AML-193 (cell line): ENCODE results near the gene FPR2.
"Not testable (repeated sequence)": the region's sequence is repeated elsewhere in the genome, so short reads cannot be mapped to it uniquely, and the experiment has no call there.

Experiments used
- DNase-seq, 2 experiments: peaks; one replicate each; lab custom pipeline; 2025; lab: John Stamatoyannopoulos, UW

Gene FPR2, protein sequence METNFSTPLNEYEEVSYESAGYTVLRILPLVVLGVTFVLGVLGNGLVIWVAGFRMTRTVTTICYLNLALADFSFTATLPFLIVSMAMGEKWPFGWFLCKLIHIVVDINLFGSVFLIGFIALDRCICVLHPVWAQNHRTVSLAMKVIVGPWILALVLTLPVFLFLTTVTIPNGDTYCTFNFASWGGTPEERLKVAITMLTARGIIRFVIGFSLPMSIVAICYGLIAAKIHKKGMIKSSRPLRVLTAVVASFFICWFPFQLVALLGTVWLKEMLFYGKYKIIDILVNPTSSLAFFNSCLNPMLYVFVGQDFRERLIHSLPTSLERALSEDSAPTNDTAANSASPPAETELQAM

DNA sequence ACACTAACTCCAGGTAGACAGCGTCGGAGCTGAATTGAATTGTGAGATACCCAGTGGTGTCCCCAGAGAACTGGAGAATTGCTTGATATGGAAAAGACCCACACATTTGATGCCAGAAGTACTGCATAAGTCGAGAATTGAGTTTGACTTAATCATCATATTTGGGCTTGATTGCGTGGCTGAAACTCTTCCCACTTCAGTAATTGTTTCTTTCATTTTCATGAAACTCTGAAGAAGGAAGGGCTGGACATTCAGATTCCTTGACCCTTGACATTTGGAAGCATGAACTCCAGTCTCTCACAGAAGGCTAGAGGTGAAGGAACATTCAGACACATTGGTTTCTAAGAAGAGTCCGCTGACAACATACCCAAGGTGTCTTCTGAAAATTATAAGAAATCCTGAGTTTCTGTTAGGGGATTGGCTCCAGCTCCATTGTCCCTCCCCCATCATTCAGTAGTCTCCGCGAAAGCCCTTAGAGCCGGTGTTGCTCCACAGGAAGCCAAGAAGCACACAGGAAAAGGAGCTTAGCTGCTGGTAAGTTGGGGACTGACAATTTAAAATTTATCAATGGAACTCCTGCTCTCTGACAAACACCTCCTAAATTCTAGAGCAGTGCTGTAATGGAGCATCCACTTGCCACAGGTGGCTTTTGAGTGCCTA is at the start of gene FPR2:
FPR2 (plus strand) TSS at position 484 of the 660 bp plus-strand sequence. CDS start 7,479 bp downstream, outside the sequence.
- DNase-seq, result peak; percentile 80 to 86

DNA sequence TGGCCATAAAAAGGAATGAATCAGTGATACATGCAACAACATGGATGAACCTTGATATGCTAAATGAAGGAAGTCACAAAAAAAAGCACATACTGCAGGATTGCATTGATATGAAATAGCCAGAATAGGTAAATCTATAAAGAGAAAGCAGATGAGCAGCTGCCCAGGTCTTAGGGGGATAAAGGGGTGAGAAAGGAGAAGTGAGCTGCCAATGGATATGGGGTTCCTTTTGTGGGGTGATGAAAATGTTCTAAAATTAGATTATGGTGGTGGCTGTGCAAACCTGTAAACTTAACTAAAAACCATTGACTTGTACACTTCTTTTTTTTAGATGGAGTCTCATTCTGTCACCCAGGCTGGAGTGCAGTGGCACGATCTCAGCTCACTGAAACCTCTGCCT is 49.3 kb upstream of the FPR2 start:
- no peak for DNase-seq

DNA sequence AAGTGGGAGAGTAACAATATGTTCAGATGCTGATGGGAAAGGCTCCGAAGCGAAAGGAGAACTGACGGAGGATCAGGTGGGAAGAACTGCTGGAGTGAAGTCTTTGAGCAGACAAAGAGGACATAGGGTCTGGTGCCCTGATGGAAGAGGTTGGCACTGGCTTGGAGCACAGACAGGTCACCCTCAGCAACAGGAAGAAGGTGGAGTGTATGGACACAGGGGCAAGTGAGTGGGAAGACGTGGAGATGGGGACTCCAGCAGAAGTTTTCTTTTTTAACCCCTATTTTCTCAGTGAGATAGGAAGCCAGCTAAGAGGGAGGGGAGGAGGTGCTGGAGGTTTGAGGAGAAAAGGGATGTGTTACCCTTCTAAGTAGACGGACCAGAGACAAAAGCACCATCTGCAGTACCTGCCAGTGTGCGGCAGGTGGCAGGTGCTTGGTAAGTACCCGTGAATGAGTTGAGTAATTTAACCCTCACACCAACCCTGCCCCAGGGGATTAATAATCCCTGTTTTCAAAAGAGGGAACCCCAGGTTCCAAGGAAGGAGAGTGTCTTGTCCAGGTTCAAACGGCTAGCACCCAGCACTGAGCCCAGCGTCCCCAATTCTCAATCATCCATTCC is 48.4 kb upstream of the FPR2 start:
- peak; percentile 1 to 12 for DNase-seq

DNA sequence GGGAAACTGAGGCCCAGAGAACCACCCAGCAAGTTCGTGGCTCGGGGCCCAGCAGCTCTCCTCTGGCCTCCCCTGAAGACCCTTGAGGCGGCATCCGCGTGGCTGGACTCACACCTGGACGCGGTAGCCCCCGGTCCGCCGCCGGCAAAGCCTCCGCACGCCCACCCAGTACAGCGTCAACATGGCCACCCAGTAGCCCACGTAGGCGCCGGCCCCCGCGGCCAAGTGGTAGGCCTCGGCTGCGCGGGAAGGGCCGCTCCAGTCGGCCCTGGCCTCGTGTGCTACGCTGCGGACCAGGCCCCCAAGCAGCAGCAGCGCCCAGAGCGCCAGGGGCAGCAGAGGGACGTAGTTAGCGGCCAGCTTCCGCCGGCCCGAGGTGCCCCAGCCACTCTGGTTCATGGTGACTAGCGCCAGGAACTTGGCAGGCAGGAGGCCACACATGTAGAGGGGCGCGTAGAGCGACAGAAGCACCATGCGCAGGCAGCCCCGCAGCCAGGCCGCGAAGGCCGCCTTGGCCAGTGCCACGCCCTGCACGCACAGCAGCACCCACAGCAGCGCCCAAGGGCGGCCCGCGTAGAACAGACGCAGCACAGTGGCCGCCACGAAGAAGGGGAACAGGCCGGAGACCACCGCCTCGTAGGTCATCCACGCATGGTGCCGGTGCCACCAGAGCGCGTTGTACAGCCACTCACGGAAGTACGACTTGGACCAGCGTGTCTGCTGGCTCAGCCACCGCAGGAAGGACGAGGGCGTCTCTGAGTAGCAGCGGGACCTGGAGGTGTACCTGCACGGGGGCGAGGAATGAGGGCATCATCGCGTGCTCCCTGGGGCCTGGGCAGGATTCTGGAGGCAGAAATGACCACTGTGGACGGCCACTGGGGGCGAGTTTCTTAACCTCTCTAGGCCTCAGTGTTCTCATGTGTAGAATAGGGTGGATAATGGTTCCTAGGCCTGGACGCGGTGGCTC is 47.4 kb upstream of the FPR2 start:
- no peak for DNase-seq

DNA sequence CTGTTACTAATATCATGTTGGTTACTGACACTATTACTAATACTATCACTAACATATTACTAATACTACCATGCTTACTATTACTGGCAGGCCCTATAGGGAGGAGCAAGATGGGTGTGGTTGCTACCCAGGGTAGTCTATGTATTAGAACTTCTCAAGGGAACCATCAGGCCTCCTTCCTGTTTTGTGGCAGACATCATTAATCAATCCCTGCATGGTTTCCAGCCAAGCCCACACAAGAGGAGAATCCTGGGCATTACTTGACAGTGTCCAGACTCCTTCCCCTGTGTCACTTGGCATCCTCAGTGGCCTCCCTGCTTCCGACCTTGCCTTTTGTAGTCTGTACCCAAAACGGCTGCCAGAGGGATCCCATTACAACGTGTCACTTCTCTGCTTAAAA is 46.1 kb upstream of the FPR2 start:
- DNase-seq, result peak in 1 of 2 experiments; percentile 16

DNA sequence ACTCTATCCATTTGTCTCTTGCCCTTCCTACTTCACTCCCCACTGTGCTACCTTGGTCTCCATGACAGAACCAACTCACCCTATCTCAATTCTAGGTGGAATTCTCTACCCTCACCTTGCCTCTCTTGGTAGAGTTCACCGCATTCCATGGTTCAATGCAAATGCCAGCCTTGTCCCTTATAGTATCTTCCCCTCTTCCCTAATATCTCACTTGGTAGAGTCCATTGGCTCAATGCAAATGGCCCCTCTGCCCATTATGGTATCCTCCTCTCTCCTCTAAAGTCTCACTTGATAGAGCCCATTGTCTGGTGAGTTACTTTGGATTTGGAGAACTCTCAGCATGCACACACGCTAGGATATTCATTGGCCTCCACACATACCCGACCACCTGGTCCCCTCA is 45.1 kb upstream of the FPR2 start:
- no peak for DNase-seq

DNA sequence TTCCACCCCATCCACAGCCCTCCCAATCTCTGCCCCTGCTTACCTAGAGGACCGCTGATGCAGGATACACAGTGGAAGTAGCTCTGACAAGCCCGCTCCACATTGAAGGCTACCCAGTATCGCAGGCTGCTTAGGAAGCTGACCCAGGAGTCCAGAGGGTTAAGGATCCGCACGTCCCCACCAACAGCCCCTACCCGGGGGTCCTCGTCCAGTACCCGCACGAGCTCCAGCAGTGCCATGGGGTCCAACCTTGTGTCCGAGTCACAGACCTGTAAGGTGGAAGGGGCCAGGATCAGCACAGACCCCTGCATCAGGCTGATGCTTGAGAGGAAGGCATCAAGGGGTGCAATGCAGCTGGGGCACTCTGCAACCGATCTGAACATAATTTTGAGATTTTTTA is 44.1 kb upstream of the FPR2 start:
- DNase-seq, result no peak

DNA sequence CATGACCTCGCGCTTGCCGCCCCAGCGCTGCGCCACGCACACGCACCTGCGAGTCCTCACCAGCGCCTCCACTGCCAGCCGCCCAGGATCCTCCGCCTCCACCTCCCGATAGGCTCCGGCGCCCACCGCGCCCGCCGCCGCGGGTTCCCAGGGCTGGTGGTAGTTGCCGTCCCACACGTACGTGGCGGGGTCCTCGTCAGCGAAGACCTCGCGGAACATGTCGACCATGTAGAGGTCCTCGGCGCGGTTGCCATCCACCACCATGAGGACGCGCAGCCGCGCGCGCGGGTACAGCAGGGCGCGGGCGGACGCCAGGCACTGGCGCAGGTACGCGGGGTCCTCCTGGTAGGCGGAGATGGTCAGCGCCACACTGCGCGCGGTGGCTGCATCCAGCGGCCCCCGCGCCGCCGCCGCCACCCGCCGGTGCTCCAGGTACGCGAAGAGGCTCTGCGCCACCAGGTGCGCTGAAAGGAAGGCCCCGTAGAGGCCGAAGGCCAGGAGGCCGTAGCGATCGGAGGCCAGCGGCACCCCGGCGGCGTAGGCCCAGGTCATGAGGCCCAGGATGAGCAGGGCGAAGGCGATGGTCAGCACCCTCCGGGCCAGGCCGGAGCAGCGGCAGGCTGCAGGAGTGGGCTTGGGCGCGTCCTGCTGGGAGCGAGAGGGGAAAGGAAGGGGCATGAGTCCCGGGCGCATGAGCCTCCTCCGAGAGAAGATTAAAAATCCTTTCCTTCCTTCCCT is 41.6 kb upstream of the FPR2 start:
- DNase-seq, result no peak

DNA sequence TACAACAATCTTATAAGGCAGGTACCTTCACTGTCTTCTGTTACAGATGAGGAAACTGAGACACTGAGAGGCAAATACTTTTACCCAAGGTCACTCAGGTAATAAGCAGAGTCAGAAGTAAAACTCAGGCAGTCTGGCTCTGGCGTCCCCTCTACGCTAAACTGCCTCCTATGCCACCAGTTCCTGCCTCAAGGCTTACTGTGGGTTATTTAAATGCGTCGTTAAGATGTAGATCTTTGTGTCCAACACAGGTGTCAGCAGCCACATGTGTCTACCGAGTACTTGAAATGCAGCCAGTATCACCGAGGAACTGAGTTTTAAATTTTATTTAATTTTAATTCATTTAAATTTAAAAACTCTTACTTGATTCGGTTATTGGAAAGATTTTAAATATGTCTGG is 39.1 kb upstream of the FPR2 start:
- DNase-seq, result no peak

DNA sequence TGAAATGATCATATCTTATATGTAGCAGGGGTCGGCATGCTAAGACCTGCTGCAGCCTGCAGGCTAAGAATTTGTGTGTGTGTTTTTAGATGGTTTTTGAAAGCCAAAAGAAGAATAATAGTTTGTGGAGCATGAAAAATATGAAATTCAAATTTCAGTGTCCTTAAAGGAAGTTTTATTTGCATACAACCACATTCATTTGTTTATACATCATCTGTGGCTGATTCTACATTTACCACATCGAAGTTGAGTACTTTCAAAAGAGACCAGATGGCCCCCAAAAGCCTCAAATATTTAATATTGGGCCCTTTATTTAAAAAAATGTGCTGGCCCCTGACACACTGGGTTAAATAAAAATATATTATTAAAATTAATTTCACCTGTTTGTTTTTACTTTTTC is 38.5 kb upstream of the FPR2 start:
- no peak for DNase-seq

DNA sequence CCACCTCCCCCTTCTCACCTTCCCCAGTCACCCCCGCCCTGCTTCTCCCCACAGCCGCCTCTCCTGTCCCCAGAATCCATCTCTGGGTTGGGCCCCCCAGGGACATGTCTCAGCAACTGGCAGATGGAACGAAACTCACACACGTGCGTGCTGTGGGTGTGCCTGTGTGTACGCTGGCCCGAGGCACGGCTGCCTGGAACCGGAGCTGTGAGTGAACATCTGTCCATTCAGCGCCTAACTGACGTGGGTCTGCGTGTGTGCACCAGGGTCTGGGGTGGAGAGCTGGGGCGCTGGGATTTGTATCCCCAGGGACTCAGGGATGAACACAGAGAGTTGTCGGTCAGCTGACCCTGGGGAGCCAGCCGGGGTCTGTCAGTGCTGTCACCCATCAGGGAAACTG is 36.4 kb upstream of the FPR2 start:
- DNase-seq, result no peak

DNA sequence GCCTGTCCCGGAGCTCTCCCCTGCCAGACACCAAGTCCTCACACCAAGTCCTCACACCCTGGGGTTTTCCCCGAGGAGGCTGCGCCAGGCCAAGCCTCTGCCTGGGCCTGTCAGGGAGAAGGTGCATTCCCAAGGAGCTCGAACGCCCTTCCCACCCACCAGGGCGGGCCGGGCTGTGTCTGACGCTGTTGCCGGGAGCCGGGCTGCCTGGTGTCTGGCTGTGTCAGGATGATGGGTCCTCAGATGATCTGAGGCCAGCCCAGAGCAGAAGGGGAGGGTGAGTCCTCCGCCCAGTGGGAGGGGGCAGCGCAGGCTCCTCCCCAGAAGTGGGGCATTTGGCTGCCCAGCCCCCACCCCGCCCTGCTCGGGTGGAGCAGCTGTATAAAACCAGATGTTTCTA is 34.9 kb upstream of the FPR2 start:
- no peak for DNase-seq

DNA sequence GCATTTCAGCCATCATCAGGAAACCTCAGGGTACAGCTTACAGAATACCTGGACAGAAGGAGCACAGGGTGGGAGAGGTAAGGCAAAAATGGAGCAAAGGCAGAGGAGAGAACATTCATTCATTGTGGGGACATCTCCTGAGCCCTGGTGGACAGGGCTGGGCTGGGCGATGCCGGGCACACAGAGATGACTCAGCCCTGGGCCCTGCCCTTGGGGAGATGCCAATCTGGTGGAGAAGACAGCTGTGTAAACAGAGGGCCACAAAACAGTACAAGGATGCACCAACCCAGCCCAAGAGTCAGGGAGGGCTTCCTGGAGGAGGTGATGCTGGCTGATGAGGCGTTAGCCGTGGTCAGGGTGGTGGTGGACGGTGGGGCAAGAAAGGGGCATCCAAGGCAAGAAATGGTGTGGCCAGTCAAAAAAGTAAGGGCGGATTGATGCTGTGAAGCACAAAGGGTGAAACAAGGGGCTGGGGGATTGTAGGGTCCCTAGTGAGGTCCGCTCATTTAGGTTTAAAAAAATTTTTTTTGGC is 33.6 kb upstream of the FPR2 start:
- DNase-seq, result no peak

DNA sequence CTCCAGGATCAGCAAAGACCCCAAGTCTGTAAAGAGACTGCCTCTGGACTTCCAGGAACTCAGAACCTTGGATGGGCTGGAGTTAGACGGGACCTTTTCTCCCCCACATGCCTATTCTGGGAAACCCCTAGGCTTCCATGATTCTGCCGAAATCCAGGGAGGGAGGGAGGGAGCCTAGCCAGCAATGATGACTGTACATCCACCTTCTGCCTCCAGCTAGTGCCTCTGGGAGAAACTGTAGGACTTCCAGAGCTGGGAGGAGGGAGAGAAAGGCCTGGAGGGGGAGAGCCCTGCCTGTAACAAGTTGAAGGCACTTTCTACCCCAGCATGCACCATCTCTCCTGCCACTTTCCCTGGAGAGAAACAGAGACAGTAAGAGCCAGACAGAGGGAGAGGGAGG is 31.2 kb upstream of the FPR2 start:
- no peak for DNase-seq

DNA sequence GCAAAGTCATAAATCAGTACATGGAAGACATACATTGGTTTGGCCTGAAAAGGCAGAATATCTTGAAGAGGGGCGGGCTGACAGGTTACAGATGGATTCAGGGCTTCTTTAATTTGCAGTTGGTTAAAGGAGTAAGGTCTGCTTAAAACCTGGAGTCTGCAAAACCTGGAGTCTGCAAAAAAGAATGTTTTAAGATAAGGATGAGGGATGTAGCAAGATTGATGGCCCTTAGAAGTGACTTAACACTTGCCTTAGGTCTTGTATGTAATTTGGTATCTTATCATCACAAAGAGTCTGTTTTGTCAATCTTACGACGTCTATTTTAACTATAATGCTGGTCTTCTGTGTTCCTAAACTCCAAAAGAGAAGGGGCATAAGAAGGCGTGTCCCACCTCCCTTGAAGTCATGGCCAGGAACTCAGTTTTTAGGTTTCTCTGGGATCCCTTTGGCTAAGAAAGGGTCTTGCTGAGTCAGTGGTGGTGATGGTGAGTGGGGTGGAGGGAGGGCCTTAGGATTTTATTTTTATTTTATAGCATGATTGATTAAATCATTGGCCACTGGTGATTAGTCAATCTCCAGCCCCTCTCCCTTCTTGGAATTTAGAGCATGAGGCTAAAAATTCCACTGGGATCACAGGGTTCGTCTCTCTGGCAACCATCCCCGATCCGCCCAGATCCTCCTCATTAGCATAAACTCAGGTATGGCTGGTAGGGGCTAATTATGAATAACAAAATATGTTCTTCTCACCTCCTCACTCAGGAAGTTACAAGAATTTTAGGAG is 27.0 kb upstream of the FPR2 start:
- DNase-seq, result no peak

DNA sequence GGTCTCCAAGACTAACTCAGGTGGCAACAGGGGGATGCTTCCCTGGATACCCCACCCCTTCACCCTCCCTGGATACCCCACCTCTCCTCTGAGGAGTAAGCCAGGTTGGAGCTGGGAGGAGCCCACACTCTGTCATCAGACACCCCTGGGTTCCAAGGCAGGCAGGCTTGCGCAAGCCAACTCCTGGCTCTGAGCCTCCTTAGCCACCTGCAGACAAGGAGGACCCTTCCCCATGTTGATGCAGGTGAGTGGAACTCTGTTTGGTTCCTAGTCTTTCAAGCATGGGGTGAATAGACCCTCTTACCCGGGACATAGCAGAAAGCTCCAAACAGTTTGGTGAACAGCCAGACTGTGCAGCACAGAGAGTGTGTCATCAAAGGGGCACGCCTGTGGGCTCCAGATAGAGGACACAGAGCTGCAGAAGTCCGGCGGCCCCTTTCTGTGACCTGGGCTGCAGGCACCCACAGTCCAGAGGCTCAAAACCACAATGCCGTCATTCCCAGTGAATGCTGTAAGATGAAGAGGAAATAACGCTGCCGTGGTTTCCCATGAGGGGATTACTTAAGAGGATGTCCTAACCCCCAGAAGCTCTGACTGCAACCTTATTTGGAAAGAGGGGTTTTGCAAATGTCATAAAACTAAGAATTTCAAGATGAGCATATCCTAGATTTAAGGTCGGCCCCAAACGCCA is 25.1 kb upstream of the FPR2 start:
- DNase-seq, result peak; percentile 97 to 98

DNA sequence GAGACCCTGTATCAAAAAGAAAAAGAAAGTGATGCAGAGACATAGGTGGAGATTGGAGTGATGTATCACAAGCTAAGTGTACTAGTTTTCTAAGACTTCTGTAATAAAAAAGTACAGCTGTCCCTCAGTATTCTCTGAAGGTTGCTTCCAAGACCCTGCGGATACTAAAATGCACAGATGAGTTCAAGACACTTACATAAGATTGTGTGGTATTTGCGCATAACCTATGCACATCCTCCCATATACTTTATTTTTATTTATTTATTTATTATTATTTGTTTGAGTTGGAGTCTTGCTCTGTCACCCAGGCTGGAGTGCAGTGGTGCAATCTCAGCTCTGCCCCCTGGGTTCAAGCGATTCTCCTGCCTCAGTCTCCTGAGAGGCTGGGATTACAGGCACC is 23.6 kb upstream of the FPR2 start:
- no peak for DNase-seq

DNA sequence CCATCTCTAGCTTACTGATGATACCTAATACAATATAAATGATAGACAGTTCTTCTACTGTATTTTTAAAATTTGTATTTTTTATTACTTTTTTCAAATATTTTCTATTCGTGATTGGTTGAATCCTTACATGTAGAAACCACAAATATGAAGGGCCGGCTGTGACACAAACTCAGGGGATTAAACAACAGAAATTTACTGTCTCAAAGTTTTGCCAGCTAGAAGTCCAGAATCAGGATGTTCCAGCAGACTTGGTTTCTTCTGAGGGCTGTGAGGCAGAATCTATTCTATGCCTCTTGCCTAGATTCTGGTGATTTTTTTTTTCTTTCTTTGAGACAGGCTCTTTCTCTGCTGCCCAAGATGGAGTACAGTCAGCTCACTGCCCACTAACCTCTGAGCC is 23.1 kb upstream of the FPR2 start:
- no peak for DNase-seq

DNA sequence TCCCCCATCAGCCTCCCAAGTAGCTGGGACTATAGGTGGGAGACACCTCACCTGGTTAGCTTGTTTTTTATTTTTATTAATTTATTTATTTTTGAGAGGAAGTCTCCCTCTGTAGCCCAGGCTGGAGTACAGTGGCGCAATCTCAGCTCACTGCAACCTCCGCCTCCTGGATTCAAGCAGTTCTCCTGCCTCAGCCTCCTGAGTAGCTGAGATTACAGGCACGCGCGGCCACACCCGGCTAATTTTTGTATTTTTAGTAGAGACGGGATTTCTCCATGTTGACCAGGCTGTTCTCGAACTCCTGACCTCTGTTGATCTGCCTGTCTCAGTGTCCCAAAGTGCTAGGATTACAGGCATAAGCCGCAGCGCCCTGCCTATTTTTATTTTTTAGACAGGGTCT is 22.5 kb upstream of the FPR2 start:
- not testable (repeated sequence) for DNase-seq
